ENCODE data around the gene RNF144A.
"Not testable (repeated sequence)": the region's sequence is repeated elsewhere in the genome, so short reads cannot be mapped to it uniquely, and the experiment has no call there.

RNF144A gene, protein sequence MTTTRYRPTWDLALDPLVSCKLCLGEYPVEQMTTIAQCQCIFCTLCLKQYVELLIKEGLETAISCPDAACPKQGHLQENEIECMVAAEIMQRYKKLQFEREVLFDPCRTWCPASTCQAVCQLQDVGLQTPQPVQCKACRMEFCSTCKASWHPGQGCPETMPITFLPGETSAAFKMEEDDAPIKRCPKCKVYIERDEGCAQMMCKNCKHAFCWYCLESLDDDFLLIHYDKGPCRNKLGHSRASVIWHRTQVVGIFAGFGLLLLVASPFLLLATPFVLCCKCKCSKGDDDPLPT

GRCh38 chr2:6917071-6917760 lies at the start of gene RNF144A:
RNF144A (plus strand) TSS chr2:6917412; CDS start chr2:6996927, 79,515 bp downstream.
- DNase-seq: peak; percentile 80

GRCh38 chr2:6872394-6872793 lies 44.8 kb upstream of the RNF144A start:
- DNase-seq: no peak

DNA sequence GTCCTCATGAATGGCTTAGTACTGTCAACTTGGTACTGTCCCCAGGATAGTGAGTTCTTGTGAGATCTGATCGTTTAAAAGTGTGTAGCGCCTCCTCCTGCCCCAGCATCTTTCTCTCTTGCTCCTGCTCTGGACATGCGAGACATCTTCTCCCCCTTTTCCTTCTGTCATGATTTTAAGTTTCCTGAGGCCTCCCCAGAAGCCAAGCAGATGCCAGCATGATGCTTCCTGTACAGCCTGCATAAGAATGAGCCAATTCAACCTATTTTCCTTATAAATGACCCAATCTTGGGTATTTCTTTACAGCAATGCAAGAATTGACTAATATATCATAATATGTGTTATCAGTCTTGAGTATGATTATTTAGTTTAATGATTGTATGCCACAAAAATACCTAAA lies 43.2 kb upstream of the RNF144A start:
- DNase-seq: no peak

DNA sequence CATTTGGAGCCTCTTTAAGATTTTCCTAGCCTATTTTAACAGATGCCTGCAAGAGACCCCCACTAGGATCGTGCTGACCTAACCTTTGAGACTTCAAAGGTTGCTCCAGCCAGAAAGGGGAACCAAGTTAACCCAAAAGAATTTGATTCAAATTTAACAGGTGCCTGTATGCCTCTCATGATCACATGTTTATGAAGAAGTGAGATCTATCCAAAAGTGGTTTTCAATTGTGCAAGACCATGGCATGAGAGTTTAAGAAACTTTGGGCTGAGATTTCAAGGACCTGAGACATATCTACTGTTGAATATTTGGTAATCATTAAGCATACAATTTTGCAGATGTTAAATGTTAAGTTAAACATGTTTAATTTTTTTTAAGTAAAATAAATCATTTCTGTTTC lies 40.9 kb upstream of the RNF144A start:
- no peak for DNase-seq

GRCh38 chr2:6877402-6878304 lies 39.6 kb upstream of the RNF144A start, which contains the start of gene RSAD2:
RSAD2 (plus strand) TSS chr2:6877777; CDS start chr2:6877801, 24 bp downstream.
- DNase-seq: no peak

- no peak for DNase-seq
Measured at GRCh38 chr2:6878549-6878948, 38.7 kb upstream of the RNF144A start.

DNA sequence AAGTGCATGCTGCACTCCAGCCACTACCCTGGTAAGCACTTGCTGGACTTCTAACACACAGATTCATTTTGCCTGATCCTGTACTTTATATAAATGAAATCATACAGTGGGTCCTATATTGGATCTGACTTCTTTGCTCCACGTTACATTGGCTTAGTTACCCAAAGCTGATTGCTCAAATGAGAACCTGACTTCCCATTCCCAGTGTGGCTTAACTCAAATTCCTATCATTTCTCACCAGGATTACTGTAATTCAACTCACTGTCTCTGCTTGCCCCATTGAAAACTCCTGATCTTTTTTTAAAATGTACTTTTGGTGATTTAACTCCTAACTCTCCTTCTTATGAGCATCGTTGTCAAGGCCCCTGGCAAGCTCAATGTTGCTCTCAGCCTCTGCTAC lies 38.2 kb upstream of the RNF144A start:
- DNase-seq: no peak

- no peak for DNase-seq
Measured at GRCh38 chr2:6880200-6880733, 36.9 kb upstream of the RNF144A start.

DNA sequence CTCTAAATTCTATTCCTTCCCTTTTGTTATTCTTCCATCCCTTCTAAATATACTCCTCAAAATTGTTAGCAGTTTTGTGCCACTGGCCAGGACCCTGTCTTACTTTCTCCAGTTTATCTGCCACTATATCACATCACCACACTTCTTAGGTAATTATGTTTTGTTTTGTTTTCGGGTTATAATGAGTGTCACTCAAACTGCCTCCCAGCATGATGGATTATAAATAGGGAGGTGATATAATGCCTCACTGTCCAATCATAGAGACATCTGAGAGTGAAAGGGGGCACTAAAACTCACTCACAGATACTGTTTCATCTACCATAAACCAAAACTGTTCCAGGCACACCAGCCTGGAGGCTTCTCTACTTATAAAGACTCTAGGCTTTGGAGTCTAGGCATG lies 36.2 kb upstream of the RNF144A start:
- no peak for DNase-seq

- no peak for DNase-seq
Measured at GRCh38 chr2:6881516-6881915, 35.7 kb upstream of the RNF144A start.

DNA sequence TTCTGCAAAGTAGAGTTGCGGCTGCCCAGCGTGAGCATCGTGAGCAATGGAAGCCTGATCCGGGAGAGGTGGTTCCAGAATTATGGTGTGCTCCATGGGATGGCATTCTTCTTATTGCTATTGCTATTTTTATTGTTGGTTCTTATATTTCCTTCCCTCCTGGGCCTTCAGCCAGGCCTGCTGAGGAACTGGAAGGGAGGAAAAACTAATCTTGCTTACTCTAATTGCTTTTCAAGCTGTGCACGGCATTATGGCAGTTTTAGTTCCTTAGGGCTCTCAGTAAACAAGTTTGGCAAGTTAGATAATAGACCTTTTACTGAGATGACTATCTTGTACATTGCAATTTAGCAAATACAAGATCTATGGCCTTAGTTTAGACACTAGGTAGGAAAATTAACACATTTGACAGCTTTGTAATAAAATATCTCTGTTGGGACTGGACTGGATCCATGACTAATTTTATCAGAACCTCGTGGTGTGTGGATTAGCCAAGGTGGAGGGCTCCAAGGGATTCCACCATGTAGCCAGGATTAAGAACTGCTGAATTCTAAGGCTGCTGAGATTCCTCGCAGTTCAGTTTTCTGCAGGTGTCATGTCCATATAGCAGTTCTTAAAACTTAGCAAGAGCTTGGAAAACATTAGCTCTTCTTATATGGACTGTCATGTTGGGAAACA lies 33.6 kb upstream of the RNF144A start:
- no peak for DNase-seq

GRCh38 chr2:6885551-6885950 lies 31.7 kb upstream of the RNF144A start:
- DNase-seq: no peak

DNA sequence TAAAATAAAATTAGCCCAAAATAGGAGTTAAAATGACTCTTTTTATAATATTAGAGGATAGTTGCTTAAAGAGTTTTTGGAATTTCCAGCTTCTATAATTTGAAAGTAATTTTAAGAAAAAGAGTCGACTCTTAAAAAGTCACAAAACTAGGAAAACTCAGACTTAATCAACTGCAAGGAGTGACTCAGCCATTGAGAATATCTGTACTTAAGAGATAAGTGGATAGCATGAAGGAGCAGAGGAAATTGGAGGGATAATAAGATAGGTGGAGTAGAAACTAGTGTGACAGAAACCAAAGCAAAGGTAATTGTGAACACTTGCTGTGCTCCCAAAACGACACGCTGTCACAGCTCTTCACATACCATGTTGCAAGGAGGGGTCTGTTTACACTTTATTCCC lies 31.2 kb upstream of the RNF144A start:
- no peak for DNase-seq

DNA sequence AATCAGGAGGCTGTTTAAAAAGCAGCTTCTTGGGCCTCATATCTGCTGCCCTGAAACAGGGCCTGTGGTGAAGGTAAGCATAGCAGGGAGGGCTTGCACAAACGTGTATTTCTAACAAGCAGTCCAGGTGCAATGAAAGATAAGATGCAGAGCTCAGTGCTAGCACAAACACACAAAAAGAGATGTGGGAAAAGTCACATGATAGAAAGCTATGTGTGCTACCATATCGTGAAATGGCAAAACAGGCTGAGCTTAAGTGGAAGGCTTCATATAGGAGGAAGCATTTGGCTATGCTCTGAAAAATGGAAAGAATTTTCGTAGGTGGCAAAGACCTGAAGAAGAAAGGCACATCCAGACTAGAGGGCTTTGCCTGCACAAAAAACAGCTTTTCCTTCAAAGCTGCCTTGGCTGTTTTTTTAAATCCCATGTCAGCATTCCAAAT lies 29.4 kb upstream of the RNF144A start:
- no peak for DNase-seq

- no peak for DNase-seq
Measured at GRCh38 chr2:6888724-6889123, 28.5 kb upstream of the RNF144A start.

DNA sequence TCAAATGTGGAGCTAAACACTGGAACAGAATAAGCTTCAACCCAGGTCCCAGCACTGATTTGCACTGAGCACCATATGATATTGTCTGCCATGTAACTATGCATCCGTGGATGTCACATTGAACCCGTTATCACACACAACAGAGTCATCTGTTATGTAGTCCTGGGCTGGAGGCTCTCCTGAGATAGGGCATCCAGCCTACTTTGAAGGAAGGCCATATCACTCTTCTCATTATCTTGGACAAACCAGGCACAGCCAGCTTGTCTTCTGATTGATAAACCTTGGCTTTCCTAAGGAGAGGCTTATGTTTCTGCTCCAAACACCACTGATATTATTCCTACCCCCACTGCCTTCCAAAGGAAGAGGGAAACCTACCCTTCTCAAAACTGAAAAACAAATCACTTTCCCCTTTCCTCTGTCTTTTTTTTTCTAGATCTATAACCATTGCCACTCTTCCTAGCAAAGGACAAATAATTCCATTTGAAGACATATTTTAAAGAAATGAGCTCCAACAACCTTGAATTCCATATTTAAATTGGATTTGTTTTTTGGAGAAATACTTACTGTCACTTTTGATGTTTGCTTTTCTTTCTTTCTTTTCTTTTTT lies 23.2 kb upstream of the RNF144A start:
- no peak for DNase-seq

DNA sequence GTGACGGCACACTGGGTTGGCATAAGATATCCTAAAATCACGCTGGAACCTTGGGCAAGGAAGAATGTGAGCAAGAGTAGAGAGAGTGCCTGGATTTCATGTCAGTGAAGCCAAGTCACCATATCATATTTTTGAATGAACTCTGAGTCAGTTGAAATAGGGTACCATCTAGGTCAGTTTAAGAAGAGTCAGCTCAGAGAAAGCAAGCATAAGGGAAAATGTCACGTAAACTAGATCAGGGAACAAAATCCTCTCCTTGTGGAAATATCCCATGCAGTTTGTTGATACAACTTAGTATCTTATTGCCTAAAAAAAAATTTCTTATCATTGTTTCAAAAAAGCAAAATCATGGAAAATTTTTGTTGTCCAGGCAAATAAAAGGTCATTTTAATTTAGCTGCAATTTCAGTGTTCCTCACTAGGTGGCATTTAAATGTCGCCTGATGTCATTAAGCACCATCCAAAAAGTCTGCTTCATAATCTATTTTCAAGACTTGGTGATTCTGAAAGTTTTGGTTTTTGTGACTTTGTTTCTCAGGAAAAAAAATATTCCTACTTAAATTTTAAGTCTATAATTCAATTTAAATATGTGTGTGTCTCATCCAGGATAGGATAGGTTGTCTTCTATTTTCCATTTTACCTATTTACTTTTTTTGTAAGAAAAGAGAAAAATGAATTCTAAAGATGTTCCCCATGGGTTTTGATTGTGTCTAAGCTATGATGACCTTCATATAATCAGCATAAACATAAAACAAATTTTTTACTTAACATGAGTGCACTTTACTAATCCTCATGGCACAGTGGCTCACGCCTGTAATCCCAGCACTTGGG lies 20.1 kb upstream of the RNF144A start:
- DNase-seq: no peak

DNA sequence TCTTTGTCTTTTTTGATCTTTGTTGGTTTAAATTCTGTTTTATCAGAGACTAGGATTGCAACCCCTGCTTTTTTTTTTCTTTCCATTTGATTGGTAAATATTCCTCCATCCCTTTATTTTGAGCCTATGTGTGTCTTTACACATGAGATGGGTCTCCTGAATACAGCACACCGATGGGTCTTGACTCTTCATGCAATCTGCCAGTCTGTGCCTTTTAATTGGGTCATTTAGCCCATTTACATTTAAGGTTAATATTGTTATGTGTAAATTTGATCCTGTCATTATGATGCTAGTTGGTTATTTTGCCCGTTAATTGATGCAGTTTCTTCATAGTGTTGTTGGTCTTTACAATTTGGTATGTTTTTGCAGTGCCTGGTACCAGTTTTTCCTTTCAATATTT lies 14.6 kb upstream of the RNF144A start:
- not testable (repeated sequence) for DNase-seq

DNA sequence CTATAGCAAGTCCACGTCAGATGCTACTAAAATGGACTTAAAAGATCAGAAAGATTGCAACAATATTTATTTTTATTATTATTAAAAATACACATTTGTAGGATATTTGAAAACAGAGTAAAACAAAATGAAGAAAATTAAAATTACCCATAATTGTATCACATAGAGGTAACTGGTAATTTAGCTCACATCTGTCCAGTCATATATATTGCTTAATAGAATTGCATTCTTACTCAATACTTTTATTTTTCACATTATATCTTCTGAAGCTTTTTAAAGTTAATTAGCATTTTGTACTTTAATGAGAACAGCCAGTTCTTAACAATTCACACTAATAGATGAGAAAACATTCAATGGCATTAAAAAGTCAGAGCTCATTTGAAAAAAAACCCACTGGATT lies 11.5 kb upstream of the RNF144A start:
- DNase-seq: no peak

GRCh38 chr2:6906165-6906741 lies 11.0 kb upstream of the RNF144A start:
- DNase-seq: no peak

GRCh38 chr2:6908291-6908690 lies 8.9 kb upstream of the RNF144A start:
- no peak for DNase-seq

Measured in islet precursor cell (in vitro differentiated cells).